Caco-2 (cell line): ENCODE results near the gene CBFA2T2. TPM values are rescaled to one million over a fixed set of nuclear protein-coding genes. Genes with fewer than 3 reads are reported as not detected.
A peak's percentile ranks its signal among the peaks of the same experiment; 100 is the strongest.

Source experiments
- BruUV-seq: library from RNA; stranded (reverse); fragments of 400-500 nt; replicated peaks from 2 replicates; lab custom pipeline; 2021; lab: Mats Ljungman, UMichigan
- CTCF ChIA-PET: fragments of 300-600 bp; sonication (Branson Sonifier 250); formaldehyde crosslinking; loops from one replicate; lab custom pipeline; 2022; ENCODE audit warnings: antibody characterized with exemption; lab: Charles Lee
- POLR2A ChIA-PET: fragments of 300-600 bp; sonication (Branson Sonifier 250); formaldehyde crosslinking; loops from one replicate; lab custom pipeline; 2022; ENCODE audit warnings: antibody characterized with exemption; lab: Charles Lee
- DNase-seq, 2 experiments: peaks; one replicate each; pipeline versions ENCODE4 v3.0.0 to v3.0.0-alpha.2; 2020 to 2022
- H3K27me3 ChIP-seq: replicated peaks from 2 replicates; pipeline ENCODE4 v1.6.0; 2011; ENCODE audit warnings: low read length; ENCODE audit not compliant: control insufficient read depth, insufficient read depth
- H3K36me3 ChIP-seq: 2 replicates; pipeline ENCODE4 v1.5.1; 2011; ENCODE audit warnings: low read length; ENCODE audit not compliant: control insufficient read depth, insufficient read depth
- H3K4me1 ChIP-seq: fragments of 250-450 bp; sonication (Bioruptor Pico); 2 replicates; pipeline ENCODE4 v1.5.1; 2020; ENCODE audit warnings: mild to moderate bottlenecking
- H3K4me3 ChIP-seq: 2 replicates; pipeline ENCODE4 v1.5.1; 2011; ENCODE audit warnings: low read depth, mild to moderate bottlenecking, control low read depth, low read length
- H3K9me3 ChIP-seq: fragments of 250-450 bp; sonication (Bioruptor Pico); 2 replicates; pipeline ENCODE4 v1.5.1; 2020; ENCODE audit warnings: mild to moderate bottlenecking, moderate library complexity
- H3K27ac Mint-ChIP-seq: one replicate; pipeline ENCODE4 v1.8.0; 2022; ENCODE audit warnings: mixed read lengths; ENCODE audit not compliant: unreplicated experiment
- H3K27me3 Mint-ChIP-seq: one replicate; pipeline ENCODE4 v1.8.0; 2022; ENCODE audit warnings: mixed read lengths; ENCODE audit not compliant: insufficient read depth, unreplicated experiment
- H3K36me3 Mint-ChIP-seq: one replicate; pipeline ENCODE4 v1.8.0; 2022; ENCODE audit warnings: mild to moderate bottlenecking, mixed read lengths; ENCODE audit not compliant: insufficient read depth, unreplicated experiment
- H3K4me1 Mint-ChIP-seq: one replicate; pipeline ENCODE4 v1.8.0; 2022; ENCODE audit warnings: low read depth, mixed read lengths; ENCODE audit not compliant: unreplicated experiment
- H3K4me3 Mint-ChIP-seq: one replicate; pipeline ENCODE4 v1.8.0; 2022; ENCODE audit warnings: mild to moderate bottlenecking, moderate library complexity, mixed read lengths; ENCODE audit not compliant: unreplicated experiment
- H3K9me3 Mint-ChIP-seq: one replicate; pipeline ENCODE4 v1.8.0; 2022; ENCODE audit warnings: mixed read lengths; ENCODE audit not compliant: unreplicated experiment
- CTCF ChIP-seq, 2 experiments: fragments of 200-600 bp in 1 of 2; IDR thresholded peaks; 1 replicate in 1 of 2; 2 replicates in 1 of 2; pipeline versions ENCODE4 v1.5.1 to v1.8.0; 2011 to 2022; ENCODE audit warnings: antibody characterized with exemption in 1 of 2, control low read depth in 1 of 2, inconsistent platforms in 1 of 2, low read depth in 1 of 2, low read length in 1 of 2, mild to moderate bottlenecking in 1 of 2, moderate library complexity in 1 of 2; ENCODE audit not compliant: insufficient read depth in 1 of 2, severe bottlenecking in 1 of 2, unreplicated experiment in 1 of 2
- intact Hi-C: fragments of 100-400 bp; cut with micrococcal nuclease; formaldehyde crosslinking; loops from one replicate; pipeline ENCODE4 v1.10.0; 2022; ENCODE audit not compliant: unreplicated experiment
- total RNA-seq: library from RNA; stranded (reverse); gene quantifications from 2 replicates; pipeline ENCODE4 v1.2.3, GENCODE V29; 2022

Gene CBFA2T2
- total RNA-seq, 1 experiment from 2014 or later, result 30.6 TPM

- H3K4me1 Mint-ChIP-seq, result peaks cover 54% of the 10 kb centered on the region
- no peak for TF ChIP-seq CTCF (IDR thresholded peaks at IDR 0.05; ENCODE audit: insufficient read depth in 1 of 2, low read depth in 1 of 2, low read length in 1 of 2, severe bottlenecking in 1 of 2, unreplicated experiment in 1 of 2)
- H3K9me3 ChIP-seq, result no peaks in the 10 kb centered on the region
- intact Hi-C loops, result loop anchor here (5.0 kb wide), 2 partner anchors 128 to 308 kb away; partner anchors contain the start of genes CHMP4B and RALY
- no peak for DNase-seq
- no peaks in the 10 kb centered on the region for H3K27me3 ChIP-seq
- BruUV-seq, result TSS peak; percentile 36
- H3K36me3 Mint-ChIP-seq, result peaks cover 48% of the 10 kb centered on the region
- peak overlapping the region; percentile 68 for H3K4me3 Mint-ChIP-seq
- peaks cover 41% of the 10 kb centered on the region for H3K4me1 ChIP-seq
- peak overlapping the region; percentile 78 for H3K27ac Mint-ChIP-seq
- ChIA-PET CTCF (interaction anchor here (0.6 to 6.0 kb wide), 5 partner anchors 17 to 210 kb away, joined by 4 to 29 read pairs (median 5); partner anchors contain the start of gene ACTL10), POLR2A (interaction anchor here (0.8 to 1.8 kb wide), 4 partner anchors 10 to 309 kb away, joined by 3 to 9 read pairs (median 6); partner anchors contain the start of genes ACTL10, PXMP4 and RALY)
- H3K36me3 ChIP-seq, result no peaks in the 10 kb centered on the region
- H3K9me3 Mint-ChIP-seq, result no peaks in the 10 kb centered on the region
- H3K27me3 Mint-ChIP-seq, result no peaks in the 10 kb centered on the region
- peak overlapping the region; percentile 80 for H3K4me3 ChIP-seq
Observed at GRCh38 chr20:33684533-33685327, 194.8 kb downstream of the CBFA2T2 start.

GRCh38 chr20:33685328-33686099 is 195.6 kb downstream of the CBFA2T2 start:
- Mint-ChIP-seq H3K4me1 (peaks cover 59% of the 10 kb centered on the region), H3K27me3 (no peaks in the 10 kb centered on the region), H3K9me3 (no peaks in the 10 kb centered on the region), H3K4me3 (peak overlapping the region; percentile 68), H3K36me3 (peaks cover 40% of the 10 kb centered on the region), H3K27ac (peak overlapping the region; percentile 78)
- POLR2A ChIA-PET, result interaction anchor here (0.8 to 1.8 kb wide), 4 partner anchors 11 to 308 kb away, joined by 3 to 9 read pairs (median 6); partner anchors contain the start of genes ACTL10, PXMP4 and RALY
- Histone ChIP-seq H3K4me1 (peaks cover 46% of the 10 kb centered on the region), H3K27me3 (no peaks in the 10 kb centered on the region), H3K36me3 (no peaks in the 10 kb centered on the region), H3K4me3 (peak overlapping the region; percentile 80), H3K9me3 (no peaks in the 10 kb centered on the region)
- intact Hi-C loops, result loop anchor here (1.0 to 5.0 kb wide), 6 partner anchors 11 to 307 kb away; partner anchors contain the start of genes ACTL10, CHMP4B, NECAB3 and PXMP4
- CTCF ChIA-PET, result interaction anchor here (0.6 to 6.0 kb wide), 4 partner anchors 18 to 211 kb away, joined by 4 to 29 read pairs (median 5); partner anchors contain the start of gene ACTL10
- peak; percentile 82 to 84 for DNase-seq
- peak in 1 of 2 experiments; percentile 31 for TF ChIP-seq CTCF (IDR thresholded peaks at IDR 0.05; ENCODE audit: insufficient read depth in 1 of 2, low read depth in 1 of 2, low read length in 1 of 2, severe bottlenecking in 1 of 2, unreplicated experiment in 1 of 2)
- no TSS peak for BruUV-seq
